B cell (primary cell): ENCODE results near the gene SYTL1.

Source experiments
- CTCF ChIP-seq: fragments of 200-600 bp; IDR thresholded peaks from one replicate; pipeline ENCODE4 v1.8.0; 2022; ENCODE audit warnings: antibody characterized with exemption, mild to moderate bottlenecking
- EZH2 ChIP-seq: IDR thresholded peaks from 2 replicates; pipeline ENCODE4 v1.6.1; 2012; ENCODE audit warnings: borderline replicate concordance, low read depth, mild to moderate bottlenecking, moderate library complexity, low read length; ENCODE audit not compliant: insufficient read depth, poor library complexity, severe bottlenecking

GRCh38 chr1:27366411-27367159 is 24.8 kb downstream of the SYTL1 start, which contains the start of gene MAP3K6:
- TF ChIP-seq CTCF (peak; percentile 25), EZH2 (no peak)
